Fibroblast of skin of right biceps (primary cell): ENCODE data around the gene FAM228B.
"Not testable (repeated sequence)": the region's sequence is repeated elsewhere in the genome, so short reads cannot be mapped to it uniquely, and the experiment has no call there.

Experiments used
- DNase-seq: peaks from one replicate; pipeline ENCODE4 v3.0.0-alpha.2; 2013

Gene FAM228B

GRCh38 chr2:24162494-24162893 lies 39.2 kb downstream of the FAM228B start:
- no peak for DNase-seq

GRCh38 chr2:24163186-24163585 lies 39.9 kb downstream of the FAM228B start:
- DNase-seq: no peak

GRCh38 chr2:24163601-24164000 lies 40.3 kb downstream of the FAM228B start:
- no peak for DNase-seq

GRCh38 chr2:24164416-24164973 lies 41.2 kb downstream of the FAM228B start:
- DNase-seq: peak; percentile 20

- no peak for DNase-seq
These were observed 45.8 kb downstream of the FAM228B start for GRCh38 chr2:24169023-24169422.

GRCh38 chr2:24174851-24175277 lies 51.6 kb downstream of the FAM228B start, which contains the start of gene FAM228A:
TSS of gene FAM228A (plus strand) at chr2:24175053. CDS start at chr2:24175481, 428 bp downstream.
- no peak for DNase-seq

- no peak for DNase-seq
These were observed 52.4 kb downstream of the FAM228B start for GRCh38 chr2:24175631-24176187.

GRCh38 chr2:24176326-24176725 lies 53.1 kb downstream of the FAM228B start:
- DNase-seq: no peak

GRCh38 chr2:24179683-24180082 lies 56.4 kb downstream of the FAM228B start:
- DNase-seq: no peak

- no peak for DNase-seq
These were observed 58.6 kb downstream of the FAM228B start for GRCh38 chr2:24181849-24182248.

GRCh38 chr2:24182507-24182906 lies 59.2 kb downstream of the FAM228B start:
- no peak for DNase-seq

GRCh38 chr2:24183366-24184069 lies 60.2 kb downstream of the FAM228B start:
- no peak for DNase-seq

GRCh38 chr2:24189551-24189950 lies 66.3 kb downstream of the FAM228B start:
- DNase-seq: no peak

GRCh38 chr2:24190503-24190902 lies 67.2 kb downstream of the FAM228B start:
- DNase-seq: no peak

GRCh38 chr2:24191156-24191555 lies 67.9 kb downstream of the FAM228B start:
- DNase-seq: no peak

GRCh38 chr2:24191848-24192247 lies 68.6 kb downstream of the FAM228B start:
- DNase-seq: no peak

- not testable (repeated sequence) for DNase-seq
These were observed 73.9 kb downstream of the FAM228B start for GRCh38 chr2:24197213-24197612.

GRCh38 chr2:24199968-24200590 lies 76.8 kb downstream of the FAM228B start:
- DNase-seq: no peak

GRCh38 chr2:24200799-24201198 lies 77.5 kb downstream of the FAM228B start:
- DNase-seq: no peak

GRCh38 chr2:24203029-24203786 lies 79.9 kb downstream of the FAM228B start:
- no peak for DNase-seq

GRCh38 chr2:24203787-24204150 lies 80.5 kb downstream of the FAM228B start:
- DNase-seq: no peak

GRCh38 chr2:24204505-24204904 lies 81.2 kb downstream of the FAM228B start:
- DNase-seq: no peak

- DNase-seq: no peak
These were observed 81.9 kb downstream of the FAM228B start for GRCh38 chr2:24205131-24205530.
